DOHH2 (cell line): Measurements from ENCODE around the gene FGF16.
"Not testable (repeated sequence)": the region's sequence is repeated elsewhere in the genome, so short reads cannot be mapped to it uniquely, and the experiment has no call there.

Source experiments
- H3F3A ChIP-seq: fragments of 200-600 bp; sonication (generic), shearing (Covaris generic); 2 replicates; pipeline ENCODE4 v1.6.0; 2016; ENCODE audit warnings: antibody characterized with exemption, mild to moderate bottlenecking; ENCODE audit not compliant: control insufficient read depth, insufficient read depth
- H3K27ac ChIP-seq: fragments of 200-600 bp; sonication (generic); 2 replicates; pipeline ENCODE4 v1.5.1; 2014; ENCODE audit warnings: low read depth, mild to moderate bottlenecking, low read length, moderate library complexity
- H3K27me3 ChIP-seq: fragments of 200-600 bp; sonication (generic); 2 replicates; pipeline ENCODE4 v1.6.1; 2014; ENCODE audit warnings: mild to moderate bottlenecking, low read length, mixed read lengths; ENCODE audit not compliant: control insufficient read depth
- H3K36me3 ChIP-seq: fragments of 200-600 bp; sonication (generic); 2 replicates; pipeline ENCODE4 v1.6.1; 2014; ENCODE audit warnings: mild to moderate bottlenecking, low read length, moderate library complexity, mixed read lengths; ENCODE audit not compliant: control insufficient read depth
- H3K4me1 ChIP-seq: fragments of 200-600 bp; sonication (generic); 2 replicates; pipeline ENCODE4 v1.6.1; 2014; ENCODE audit warnings: mild to moderate bottlenecking, low read length, mixed read lengths; ENCODE audit not compliant: control insufficient read depth
- H3K4me2 ChIP-seq: fragments of 200-600 bp; sonication (generic); 2 replicates; pipeline ENCODE4 v1.6.0; 2014; ENCODE audit warnings: mild to moderate bottlenecking, low read length, moderate library complexity
- H3K4me3 ChIP-seq: fragments of 200-600 bp; sonication (generic); 2 replicates; pipeline ENCODE4 v1.5.1; 2014; ENCODE audit warnings: mild to moderate bottlenecking, low read length, mixed read lengths
- H3K79me2 ChIP-seq: fragments of 200-600 bp; sonication (generic); 2 replicates; pipeline ENCODE4 v1.6.1; 2014; ENCODE audit warnings: mild to moderate bottlenecking, low read length, mixed read lengths; ENCODE audit not compliant: control insufficient read depth
- H3K9me2 ChIP-seq: fragments of 200-600 bp; sonication (generic); replicated peaks from 2 replicates; pipeline ENCODE4 v1.6.1; 2014; ENCODE audit warnings: mild to moderate bottlenecking, low read length, mixed read lengths; ENCODE audit not compliant: control insufficient read depth
- H3K9me3 ChIP-seq: fragments of 200-600 bp; sonication (generic); 2 replicates; pipeline ENCODE4 v1.6.1; 2014; ENCODE audit warnings: antibody characterized with exemption, low read length, mixed read lengths; ENCODE audit not compliant: control insufficient read depth, insufficient read depth
- H4K20me1 ChIP-seq: fragments of 200-600 bp; sonication (generic); 2 replicates; pipeline ENCODE4 v1.6.0; 2014; ENCODE audit warnings: low read depth, mild to moderate bottlenecking, antibody characterized with exemption, low read length, moderate library complexity; ENCODE audit not compliant: control insufficient read depth, insufficient read depth
- EZH2phosphoT487 ChIP-seq: fragments of 200-600 bp; sonication (generic); IDR thresholded peaks from 2 replicates; pipeline ENCODE4 v1.6.1; 2017; ENCODE audit warnings: borderline replicate concordance, mild to moderate bottlenecking, antibody characterized with exemption, low read length, moderate library complexity, mixed read lengths
- TF ChIP-seq, protein P1 (sequence below): fragments of 200-600 bp; sonication (generic); IDR thresholded peaks from one replicate; pipeline ENCODE4 v1.5.1; 2014; ENCODE audit warnings: antibody characterized with exemption, mild to moderate bottlenecking, low read depth, low read length; ENCODE audit not compliant: poor library complexity, severe bottlenecking

The FGF16 gene

DNA sequence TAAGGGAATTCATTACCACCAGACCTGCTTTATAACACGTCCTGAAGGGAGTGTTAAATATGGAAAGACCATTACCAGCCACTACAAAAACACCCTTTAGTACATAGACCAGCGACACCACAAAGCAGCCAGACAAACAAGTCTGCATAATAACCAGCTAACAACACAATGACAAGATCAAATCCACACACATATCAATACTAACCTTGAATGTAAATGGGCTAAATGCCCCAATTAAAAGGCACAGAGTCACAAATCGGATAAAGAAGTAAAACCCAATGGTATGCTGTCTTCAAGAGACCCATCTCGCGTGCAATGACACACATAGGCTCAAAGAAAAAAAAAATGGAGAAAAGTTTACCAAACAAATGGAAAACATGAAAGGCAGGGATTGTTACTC is 36.9 kb downstream of the FGF16 start:
- Histone ChIP-seq H3K27ac (no peak overlapping the region), H3K4me3 (no peak overlapping the region), H3F3A (no peaks in the 10 kb centered on the region), H3K9me2 (no peaks in the 10 kb centered on the region), H3K9me3 (no peaks in the 10 kb centered on the region), H3K4me2 (no peak overlapping the region), H4K20me1 (no peaks in the 10 kb centered on the region), H3K27me3 (no peaks in the 10 kb centered on the region), H3K79me2 (no peaks in the 10 kb centered on the region), H3K36me3 (no peaks in the 10 kb centered on the region), H3K4me1 (no peaks in the 10 kb centered on the region)
- no peak for TF ChIP-seq EZH2phosphoT487
- TF ChIP-seq, protein P1, sequence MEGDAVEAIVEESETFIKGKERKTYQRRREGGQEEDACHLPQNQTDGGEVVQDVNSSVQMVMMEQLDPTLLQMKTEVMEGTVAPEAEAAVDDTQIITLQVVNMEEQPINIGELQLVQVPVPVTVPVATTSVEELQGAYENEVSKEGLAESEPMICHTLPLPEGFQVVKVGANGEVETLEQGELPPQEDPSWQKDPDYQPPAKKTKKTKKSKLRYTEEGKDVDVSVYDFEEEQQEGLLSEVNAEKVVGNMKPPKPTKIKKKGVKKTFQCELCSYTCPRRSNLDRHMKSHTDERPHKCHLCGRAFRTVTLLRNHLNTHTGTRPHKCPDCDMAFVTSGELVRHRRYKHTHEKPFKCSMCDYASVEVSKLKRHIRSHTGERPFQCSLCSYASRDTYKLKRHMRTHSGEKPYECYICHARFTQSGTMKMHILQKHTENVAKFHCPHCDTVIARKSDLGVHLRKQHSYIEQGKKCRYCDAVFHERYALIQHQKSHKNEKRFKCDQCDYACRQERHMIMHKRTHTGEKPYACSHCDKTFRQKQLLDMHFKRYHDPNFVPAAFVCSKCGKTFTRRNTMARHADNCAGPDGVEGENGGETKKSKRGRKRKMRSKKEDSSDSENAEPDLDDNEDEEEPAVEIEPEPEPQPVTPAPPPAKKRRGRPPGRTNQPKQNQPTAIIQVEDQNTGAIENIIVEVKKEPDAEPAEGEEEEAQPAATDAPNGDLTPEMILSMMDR: no peak

DNA sequence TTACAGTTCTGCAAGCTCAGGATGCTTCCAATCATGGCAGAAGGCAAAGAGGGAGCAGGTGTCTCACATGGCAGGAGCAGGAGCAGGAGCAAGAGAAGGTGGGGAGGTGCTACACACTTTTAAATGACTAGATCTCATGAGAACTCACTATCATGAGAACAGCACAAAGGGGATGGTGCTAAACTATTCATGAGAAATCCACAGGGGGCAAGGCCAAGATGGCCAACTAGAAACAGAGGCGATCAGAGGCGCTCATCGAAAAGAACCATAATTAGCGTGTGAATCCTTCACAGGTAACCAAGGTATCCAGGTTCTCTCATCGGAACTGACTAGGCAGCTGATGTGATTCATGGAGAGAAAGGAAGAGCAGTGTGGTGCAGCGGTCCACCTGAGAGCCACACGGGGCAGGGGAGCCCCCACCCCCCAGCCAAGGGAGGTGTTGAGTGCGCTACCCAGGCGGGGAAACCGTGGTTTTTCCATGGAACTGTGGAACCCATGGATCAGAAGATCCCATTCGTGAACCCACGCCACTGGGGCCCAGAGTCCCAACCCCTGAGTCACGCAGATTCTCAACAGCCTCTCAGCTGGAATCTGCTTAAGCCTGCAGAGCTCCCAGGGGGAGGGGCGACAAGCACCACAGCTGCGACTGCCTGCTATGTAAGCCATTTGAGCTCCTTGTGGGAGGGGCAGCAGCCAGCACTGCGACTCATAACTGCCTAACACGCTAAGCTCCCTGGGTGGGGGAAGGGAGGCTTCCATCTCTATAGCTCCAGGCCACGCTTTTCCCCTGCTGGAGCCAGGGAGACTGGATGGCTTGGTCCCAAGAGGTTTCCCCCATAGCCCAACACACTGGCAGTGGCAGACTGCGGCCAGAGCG is 46.7 kb downstream of the FGF16 start:
- no peaks in the 10 kb centered on the region for H3K9me2 ChIP-seq
- no peaks in the 10 kb centered on the region for H3K79me2 ChIP-seq
- no peaks in the 10 kb centered on the region for H3K27me3 ChIP-seq
- H3K9me3 ChIP-seq: no peaks in the 10 kb centered on the region
- H3K4me1 ChIP-seq: no peaks in the 10 kb centered on the region
- H3K4me3 ChIP-seq: no peak overlapping the region
- TF ChIP-seq, protein P1: no peak
- TF ChIP-seq EZH2phosphoT487: no peak
- H3F3A ChIP-seq: no peaks in the 10 kb centered on the region
- H3K4me2 ChIP-seq: no peak overlapping the region
- H4K20me1 ChIP-seq: no peaks in the 10 kb centered on the region
- no peak overlapping the region for H3K27ac ChIP-seq
- H3K36me3 ChIP-seq: no peaks in the 10 kb centered on the region

DNA sequence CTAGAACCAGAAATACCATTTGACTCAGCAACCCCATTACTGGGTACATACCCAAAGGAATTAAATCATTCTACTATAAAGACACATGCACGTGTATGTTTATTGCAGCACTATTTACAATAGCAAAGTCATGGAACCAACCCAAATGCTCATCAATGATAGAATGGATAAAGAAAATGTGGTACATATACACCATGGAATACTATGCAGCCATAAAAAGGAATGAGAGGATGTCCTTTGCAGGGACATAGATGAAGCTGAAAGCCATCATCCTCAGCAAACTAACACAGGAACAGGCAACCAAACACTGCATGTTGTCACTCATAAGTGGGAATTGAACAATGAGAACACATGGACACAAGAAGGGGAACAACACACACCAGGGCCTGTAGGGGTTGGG is 53.0 kb downstream of the FGF16 start:
- H3K4me3 ChIP-seq, H4K20me1 ChIP-seq, H3K27ac ChIP-seq, H3K27me3 ChIP-seq, H3K9me3 ChIP-seq, H3F3A ChIP-seq, H3K4me2 ChIP-seq, H3K4me1 ChIP-seq, H3K9me2 ChIP-seq, H3K79me2 ChIP-seq, H3K36me3 ChIP-seq: not testable (repeated sequence)

DNA sequence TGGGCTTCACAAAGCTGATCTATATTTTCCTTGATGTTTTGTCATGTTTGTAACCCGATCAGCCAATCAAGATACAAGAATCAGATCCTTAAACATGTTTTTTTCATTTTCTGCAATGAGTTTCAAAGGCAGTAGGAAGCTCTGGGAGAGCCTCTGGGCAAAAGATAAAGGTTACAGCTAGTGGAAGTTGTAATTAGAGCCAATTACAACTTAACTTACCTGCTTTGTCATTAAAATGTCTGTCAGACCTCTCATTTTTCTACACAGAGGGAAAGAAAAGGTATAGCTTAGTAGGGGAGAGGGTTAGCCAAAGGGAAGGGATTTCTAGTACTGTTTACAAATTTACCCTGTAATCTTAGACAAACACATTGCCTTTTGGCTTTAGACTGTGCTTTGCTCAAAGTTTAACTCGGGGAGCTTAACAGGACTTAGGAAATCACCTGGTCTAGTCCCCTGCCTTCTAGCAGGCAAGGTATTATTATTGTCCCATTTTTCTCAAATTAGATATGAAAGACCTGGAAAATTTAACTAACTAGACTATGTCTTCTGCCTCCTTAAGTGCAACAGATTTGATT is 55.8 kb downstream of the FGF16 start:
- peaks cover 11% of the 10 kb centered on the region for H3K4me1 ChIP-seq
- H3K9me3 ChIP-seq: no peaks in the 10 kb centered on the region
- H3K4me3 ChIP-seq: no peak overlapping the region
- TF ChIP-seq EZH2phosphoT487: no peak
- TF ChIP-seq, protein P1: no peak
- no peaks in the 10 kb centered on the region for H3F3A ChIP-seq
- H3K27ac ChIP-seq: no peak overlapping the region
- H3K4me2 ChIP-seq: no peak overlapping the region
- no peaks in the 10 kb centered on the region for H3K9me2 ChIP-seq
- no peaks in the 10 kb centered on the region for H4K20me1 ChIP-seq
- H3K27me3 ChIP-seq: no peaks in the 10 kb centered on the region
- H3K36me3 ChIP-seq: peaks cover 7% of the 10 kb centered on the region
- H3K79me2 ChIP-seq: no peaks in the 10 kb centered on the region
